T-helper 1 cell treated with Interleukin-12 subunit alpha and Interleukin-12 subunit beta and Interleukin-4 antibody, amounts not matched to agents 30 ng/mL and 1 ng/mL, for 36 hours (primary cell): ENCODE results near the gene CCDC73. TPM values are rescaled to one million over a fixed set of nuclear protein-coding genes. Genes with fewer than 3 reads are reported as not detected.

ENCODE experiments used
- intact Hi-C: fragments of 100-400 bp; cut with micrococcal nuclease; formaldehyde crosslinking; loops from one replicate; pipeline ENCODE4 v1.15.1; 2024
- total RNA-seq: library from RNA; stranded (reverse); gene quantifications from 2 replicates; pipeline ENCODE4 v1.2.3, GENCODE V29; 2022

CCDC73 gene
- total RNA-seq, 1 donor from 2014 or later, result not detected

DNA sequence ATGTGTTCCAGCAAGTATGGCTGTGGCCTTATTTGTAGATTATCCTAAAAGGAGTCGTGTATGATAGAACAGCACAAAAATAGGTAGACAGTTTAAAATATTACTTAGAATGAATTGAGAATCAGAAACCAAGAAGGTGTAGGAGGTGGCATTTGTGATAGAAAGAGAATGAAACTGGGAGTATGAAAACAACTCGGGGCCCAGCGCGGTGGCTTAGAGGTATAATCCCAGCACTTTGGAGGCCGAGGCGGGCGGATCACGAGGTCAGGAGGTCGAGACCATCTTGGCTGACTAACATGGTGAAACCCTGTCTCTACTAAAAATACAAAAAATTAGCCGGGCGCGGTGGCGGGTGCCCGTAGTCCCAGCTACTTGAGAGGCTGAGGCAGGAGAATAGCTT is 198.3 kb downstream of the CCDC73 start:
- intact Hi-C loops, result loop anchor here (5.0 kb wide), 1 partner anchor 224 kb away; no protein-coding TSS in a partner anchor

DNA sequence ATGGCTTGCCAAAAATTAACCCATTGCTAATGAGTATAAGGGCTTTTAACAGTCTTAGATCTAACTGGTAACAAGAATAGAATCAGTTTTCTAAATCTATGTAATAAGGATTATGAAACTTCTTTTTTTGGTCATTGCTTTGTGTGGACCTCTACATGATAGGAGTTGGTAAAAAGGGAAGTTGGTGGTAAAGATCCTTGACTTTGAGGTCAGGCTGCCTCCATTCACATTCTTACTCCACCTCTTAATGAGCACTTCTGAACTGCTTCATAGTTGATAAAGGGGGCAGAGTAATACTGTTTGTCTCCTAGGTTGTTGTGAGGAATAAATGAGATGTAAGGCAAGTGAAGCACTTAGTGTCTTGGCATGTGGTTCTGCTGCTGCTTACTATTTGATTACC is 200.2 kb downstream of the CCDC73 start:
- intact Hi-C loops, result no loop called here

DNA sequence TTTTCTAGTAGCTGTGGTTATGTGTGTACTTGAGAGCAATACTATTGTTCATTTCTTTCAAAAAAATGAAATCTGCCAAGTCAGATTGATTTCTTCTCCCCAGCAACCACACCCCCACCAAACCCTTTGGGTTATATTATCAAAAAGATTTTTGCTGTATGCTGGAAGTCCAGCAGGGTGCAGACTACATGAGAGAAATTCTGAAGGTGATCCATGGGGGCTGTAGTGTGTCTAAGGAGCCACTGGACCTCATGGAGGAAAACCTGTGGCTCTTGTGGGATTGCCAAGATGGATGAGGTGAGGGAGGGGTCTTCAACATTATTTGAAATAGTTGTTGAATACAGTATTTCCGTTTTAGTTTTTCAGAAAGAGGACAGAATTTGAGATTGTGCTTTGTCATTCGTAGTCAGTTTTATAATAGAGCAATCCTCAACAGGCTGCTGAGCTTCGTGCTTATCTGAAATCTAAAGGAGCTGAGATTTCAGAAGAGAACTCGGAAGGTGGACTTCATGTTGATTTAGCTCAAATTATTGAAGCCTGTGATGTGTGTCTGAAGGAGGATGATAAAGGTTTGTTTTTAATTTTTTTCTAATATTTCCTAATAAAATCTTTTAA is 207.8 kb downstream of the CCDC73 start:
- intact Hi-C loops, result loop anchor here (10.0 kb wide), 3 partner anchors 162 to 1148 kb away; partner anchors contain the start of gene CD59

GRCh38 chr11:32584921-32585320 is 209.5 kb downstream of the CCDC73 start:
- intact Hi-C loops, result loop anchor here (1.0 to 10.0 kb wide), 9 partner anchors 160 to 1662 kb away; partner anchors contain the start of genes C11orf91, CD59, CSTF3 and PRRG4

DNA sequence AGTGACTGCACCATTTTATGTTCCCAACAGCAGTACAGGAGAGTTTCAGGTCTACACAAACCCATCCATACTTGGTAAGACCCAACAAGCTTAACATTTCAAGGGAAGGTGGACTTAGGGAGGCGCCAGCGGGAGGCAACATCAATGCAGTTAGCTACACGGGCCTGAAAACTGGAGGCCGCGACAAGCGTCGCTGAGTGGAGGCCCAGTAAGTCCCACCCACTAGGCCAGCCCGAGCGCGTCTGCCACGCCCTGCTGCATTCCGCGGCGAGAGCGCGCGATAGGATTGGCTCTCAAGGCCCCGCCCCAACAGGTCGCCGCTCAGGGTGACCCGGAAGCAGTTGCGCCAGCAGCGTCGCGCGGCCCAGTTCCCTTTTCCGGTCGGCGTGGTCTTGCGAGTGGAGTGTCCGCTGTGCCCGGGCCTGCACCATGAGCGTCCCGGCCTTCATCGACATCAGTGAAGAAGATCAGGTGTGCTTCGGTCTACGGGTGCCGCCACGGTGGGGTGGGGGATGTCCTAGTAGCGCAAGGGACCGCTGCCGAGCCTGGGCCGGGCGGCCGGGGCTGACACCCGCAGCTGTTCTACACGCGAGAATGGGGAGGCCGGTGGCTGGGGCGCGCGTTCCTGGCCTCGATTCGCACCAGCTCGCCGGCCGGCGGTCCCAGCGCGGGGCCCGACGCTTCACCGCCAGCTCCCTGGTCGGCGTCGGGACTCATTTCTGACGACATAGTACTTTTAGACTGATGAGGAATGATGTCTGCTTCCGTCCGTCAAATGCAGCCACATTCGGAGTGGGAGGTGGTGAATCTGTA is 210.8 kb downstream of the CCDC73 start, which contains the start of gene EIF3M:
EIF3M (plus strand) TSS at position 373 of the 813 bp plus-strand sequence; CDS start at position 430, 57 bp downstream.
- intact Hi-C loops, result loop anchor here (1.0 to 10.0 kb wide), 20 partner anchors 17 to 1855 kb away; partner anchors contain the start of genes ABTB2, C11orf91, CAT and CD59

DNA sequence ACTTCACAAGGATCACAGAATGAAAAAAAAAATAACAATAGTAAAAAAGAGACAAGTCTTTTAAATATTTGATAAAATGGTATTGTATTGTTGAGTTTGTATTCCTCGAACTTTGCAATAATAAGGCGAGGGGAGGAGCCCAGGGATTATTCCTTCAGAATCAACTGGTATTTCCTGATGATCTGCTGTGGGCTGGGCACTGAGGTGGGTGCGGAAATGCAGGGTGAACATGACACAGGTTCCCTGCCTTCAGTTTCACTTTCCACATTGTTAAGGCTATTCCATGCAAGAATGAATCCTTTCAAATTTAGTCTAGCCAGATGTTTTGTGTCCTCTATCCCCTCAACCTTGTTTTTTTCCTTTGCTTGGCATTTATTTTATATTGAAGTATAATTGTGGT is 212.9 kb downstream of the CCDC73 start:
- intact Hi-C loops, result loop anchor here (5.0 to 10.0 kb wide), 7 partner anchors 157 to 1666 kb away; partner anchors contain the start of genes C11orf91, CD59 and PRRG4

DNA sequence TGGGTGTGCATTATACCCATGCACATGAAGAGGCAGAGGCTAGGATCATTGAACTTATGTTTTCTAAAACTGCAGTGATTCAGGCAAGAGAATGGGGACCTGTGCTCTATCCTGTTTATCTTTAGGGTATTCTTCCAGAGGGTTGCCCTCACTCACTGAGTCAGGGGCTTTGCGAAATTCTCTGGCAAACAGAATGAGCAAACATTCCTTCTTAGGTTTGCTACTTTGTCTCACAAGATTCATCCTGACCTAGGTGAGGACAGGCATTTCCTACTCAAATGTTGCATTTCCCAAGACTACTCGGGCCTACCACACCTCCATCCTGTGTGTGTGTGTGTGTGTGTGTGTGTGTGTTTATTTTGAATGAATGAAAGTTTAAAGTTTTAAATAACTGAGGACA is 213.5 kb downstream of the CCDC73 start:
- intact Hi-C loops, result loop anchor here (5.0 to 10.0 kb wide), 7 partner anchors 156 to 1666 kb away; partner anchors contain the start of genes C11orf91, CD59 and PRRG4

DNA sequence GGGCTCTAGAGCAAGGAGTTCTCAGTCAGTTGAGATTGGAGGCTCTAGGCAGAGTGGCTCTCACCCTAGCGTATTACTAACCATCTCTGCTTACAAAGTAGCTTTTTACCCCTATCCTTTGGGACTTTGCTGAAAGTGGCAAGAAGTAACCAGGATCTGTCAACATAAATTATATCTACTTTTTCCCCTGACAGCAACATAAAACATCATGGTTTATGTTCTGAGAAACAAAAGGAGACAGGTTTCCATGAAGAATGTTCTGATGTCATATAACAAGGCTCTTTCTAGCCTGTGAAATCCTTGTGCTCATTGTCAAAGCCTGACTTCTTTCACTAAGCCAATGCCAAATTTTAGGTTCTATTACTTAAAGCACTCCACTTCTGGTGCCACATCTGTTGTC is 218.0 kb downstream of the CCDC73 start:
- intact Hi-C loops, result no loop called here

- intact Hi-C loops, result no loop called here
Observed at GRCh38 chr11:32575070-32575469, 219.4 kb downstream of the CCDC73 start.

DNA sequence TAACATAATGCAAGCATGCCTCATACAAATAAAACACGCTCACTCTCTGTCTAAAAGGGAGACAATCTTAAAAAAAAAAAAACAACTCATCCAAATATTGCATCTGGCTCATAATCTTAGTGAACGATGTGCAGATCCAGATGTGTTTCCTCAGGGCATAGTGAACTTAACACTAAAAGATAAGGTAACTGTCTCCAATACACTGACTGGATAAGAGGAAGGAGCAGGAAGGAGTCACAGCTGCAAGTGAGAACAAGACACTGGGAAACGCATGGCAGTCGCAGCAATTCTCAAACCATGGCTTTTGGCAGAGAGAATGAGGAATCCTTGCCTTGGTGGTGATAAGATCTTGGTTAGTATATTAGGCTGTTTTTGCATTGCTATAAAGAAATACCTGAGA is 220.0 kb downstream of the CCDC73 start:
- intact Hi-C loops, result no loop called here

GRCh38 chr11:32573228-32573627 is 221.2 kb downstream of the CCDC73 start:
- intact Hi-C loops, result no loop called here

DNA sequence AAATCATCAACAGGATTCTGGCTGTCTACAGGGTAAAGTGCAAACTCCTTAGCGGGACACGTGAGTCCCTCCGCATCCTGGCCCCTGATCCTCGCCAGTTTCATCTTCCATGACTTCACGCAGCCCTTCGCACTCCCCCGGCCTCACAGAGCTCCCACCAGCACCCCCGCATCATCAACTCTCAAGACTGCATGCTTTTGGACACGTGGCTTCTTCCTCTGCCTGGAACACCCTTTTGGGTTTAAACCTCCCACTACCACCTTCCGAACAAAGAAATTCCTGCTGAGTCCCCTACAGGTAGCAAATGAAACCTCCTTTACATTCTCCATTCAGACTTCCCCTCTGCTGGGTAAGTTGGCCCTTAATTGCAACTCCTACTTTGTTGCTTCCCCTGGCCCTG is 223.4 kb downstream of the CCDC73 start:
- intact Hi-C loops, result no loop called here

GRCh38 chr11:32569313-32569881 is 225.1 kb downstream of the CCDC73 start:
- intact Hi-C loops, result no loop called here

- intact Hi-C loops, result no loop called here
Observed at GRCh38 chr11:32567154-32567553, 227.3 kb downstream of the CCDC73 start.

DNA sequence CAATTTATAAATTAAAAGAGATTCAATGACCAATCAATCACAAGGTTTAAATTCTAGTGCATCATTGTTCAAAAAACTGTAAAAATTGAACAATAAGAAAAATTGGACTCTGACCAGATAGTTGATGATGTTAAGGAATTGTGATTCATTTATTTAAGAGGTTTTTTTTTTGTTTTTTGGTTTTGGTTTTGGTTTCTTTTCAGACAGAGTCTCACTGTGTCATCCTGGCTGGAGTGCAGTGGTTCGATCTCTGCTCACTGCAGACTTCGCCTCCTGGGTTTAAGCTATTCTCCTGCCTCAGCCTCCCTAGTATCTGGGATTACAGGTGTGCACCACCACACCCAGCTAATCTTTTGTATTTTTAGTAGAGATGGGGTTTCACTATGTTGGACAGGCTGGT is 227.9 kb downstream of the CCDC73 start:
- intact Hi-C loops, result loop anchor here (1.0 kb wide), 1 partner anchor 17 kb away; the partner anchor contains the start of gene EIF3M

GRCh38 chr11:32563600-32563959 is 230.9 kb downstream of the CCDC73 start:
- intact Hi-C loops, result no loop called here

- intact Hi-C loops, result no loop called here
Observed at GRCh38 chr11:32562839-32563599, 231.4 kb downstream of the CCDC73 start.

DNA sequence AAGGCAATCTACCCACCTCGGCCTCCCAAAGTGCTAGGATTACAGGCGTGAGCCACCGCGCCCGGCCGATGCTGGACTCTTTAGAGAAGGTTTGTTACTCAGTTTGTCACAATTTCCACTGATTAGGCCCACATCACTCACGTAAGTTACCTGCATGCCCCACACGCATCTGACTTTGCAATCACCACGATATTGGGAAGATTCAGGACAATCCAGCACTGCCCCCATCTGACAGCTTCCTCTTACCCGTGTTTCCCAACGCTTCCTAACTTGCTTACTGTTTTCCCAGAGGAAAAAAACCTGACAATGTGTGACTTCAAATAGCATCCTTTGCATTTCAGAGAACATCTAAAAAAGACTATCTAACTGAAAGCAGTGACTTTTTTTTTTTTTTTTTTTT is 232.6 kb downstream of the CCDC73 start:
- intact Hi-C loops, result no loop called here

DNA sequence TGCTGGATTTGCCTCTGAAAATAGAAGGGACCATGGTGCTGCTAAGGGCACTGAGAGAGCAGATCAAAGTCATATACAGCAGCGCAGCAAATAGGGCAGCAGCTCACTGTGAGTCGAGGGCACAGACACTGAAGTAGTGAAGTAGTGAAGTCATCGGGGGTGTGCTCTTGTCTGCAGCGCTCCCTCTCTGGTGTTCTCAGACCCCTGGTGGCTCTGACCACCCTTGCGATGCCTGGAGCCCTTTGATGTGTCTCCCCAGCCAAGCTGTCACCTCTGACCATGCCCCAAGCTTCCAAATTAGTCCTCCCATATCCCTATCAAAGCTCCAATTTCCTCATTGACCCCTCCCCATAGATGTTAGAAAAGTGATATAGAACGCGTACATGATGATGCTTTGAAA is 238.6 kb downstream of the CCDC73 start:
- intact Hi-C loops, result no loop called here

GRCh38 chr11:32555091-32555490 is 239.4 kb downstream of the CCDC73 start:
- intact Hi-C loops, result no loop called here
